K562 (cell line): ENCODE results near the gene NUPR1. TPM values are rescaled to one million over a fixed set of nuclear protein-coding genes. Genes with fewer than 3 reads are reported as not detected.
A peak's percentile ranks its signal among the peaks of the same experiment; 100 is the strongest.

Experiments used
- CBX1 ChIP-seq: sonication (generic); IDR thresholded peaks from 2 replicates; pipeline ENCODE4 v1.6.1; 2016; ENCODE audit warnings: antibody characterized with exemption, low read depth, mild to moderate bottlenecking
- CBX8 ChIP-seq: fragments of 200-600 bp; sonication (generic); IDR thresholded peaks from 2 replicates; pipeline ENCODE4 v1.6.1; 2012; ENCODE audit warnings: borderline replicate concordance, mixed run types, low read depth, mild to moderate bottlenecking, moderate library complexity, mixed read lengths, low read length, control low read depth, inconsistent platforms; ENCODE audit not compliant: poor library complexity, severe bottlenecking; ENCODE audit errors: extremely low read depth
- CC2D1A ChIP-seq: fragments of 450-650 bp; IDR thresholded peaks from 2 replicates; pipeline ENCODE4 v1.6.1; 2017; ENCODE audit warnings: mild to moderate bottlenecking
- DDX20 ChIP-seq: fragments of 450-650 bp; IDR thresholded peaks from 2 replicates; pipeline ENCODE4 v1.6.1; 2016; ENCODE audit warnings: missing genetic modification characterization, low read depth, mild to moderate bottlenecking, missing compliant biosample characterization, moderate library complexity
- EP300 ChIP-seq: IDR thresholded peaks from 2 replicates; pipeline ENCODE4 v1.6.1; 2012; ENCODE audit warnings: low read length, improper control_type of control experiment
- ERF ChIP-seq: fragments of 450-650 bp; formaldehyde crosslinking; IDR thresholded peaks from 2 replicates; pipeline ENCODE4 v1.4.0; 2020; ENCODE audit warnings: mild to moderate bottlenecking, mixed read lengths
- EWSR1 ChIP-seq: fragments of 450-650 bp; IDR thresholded peaks from 2 replicates; pipeline ENCODE4 v1.6.1; 2018; ENCODE audit warnings: borderline replicate concordance, mild to moderate bottlenecking, low read depth, moderate library complexity; ENCODE audit not compliant: partially characterized antibody
- HNRNPH1 ChIP-seq: fragments of 200-400 bp; formaldehyde crosslinking; optimal IDR thresholded peaks from 2 replicates; pipeline ENCODE3; 2017; ENCODE audit warnings: low read depth, mild to moderate bottlenecking, low read length, moderate library complexity
- HSF4 ChIP-seq: fragments of 250-450 bp; sonication (Bioruptor Pico); IDR thresholded peaks from 2 replicates; pipeline ENCODE4 v2.1.2; 2022; ENCODE audit warnings: mild to moderate bottlenecking, moderate library complexity, borderline replicate concordance
- KDM2B ChIP-seq: fragments of 250-450 bp; sonication (Bioruptor Pico); IDR thresholded peaks from 2 replicates; pipeline ENCODE4 v1.8.0; 2021; ENCODE audit warnings: mild to moderate bottlenecking, moderate library complexity
- KDM5B ChIP-seq: fragments of 200-600 bp; sonication (generic); IDR thresholded peaks from 2 replicates; pipeline ENCODE4 v1.6.1; 2012; ENCODE audit warnings: low read depth, mild to moderate bottlenecking, moderate library complexity, low read length, control low read depth, inconsistent platforms; ENCODE audit not compliant: insufficient replicate concordance
- MAFK ChIP-seq: IDR thresholded peaks from 2 replicates; pipeline ENCODE4 v1.6.1; 2011; ENCODE audit warnings: low read length, improper control_type of control experiment
- MTA3 ChIP-seq: fragments of 450-650 bp; formaldehyde crosslinking; IDR thresholded peaks from 2 replicates; pipeline ENCODE4 v1.6.1; 2017; ENCODE audit warnings: mild to moderate bottlenecking, borderline replicate concordance
- RNF2 ChIP-seq: sonication (generic); IDR thresholded peaks from 2 replicates; pipeline ENCODE4 v1.6.1; 2016
- SMARCB1 ChIP-seq: IDR thresholded peaks from 2 replicates; pipeline ENCODE4 v1.6.1; 2011; ENCODE audit warnings: improper control_type of control experiment, low read depth; ENCODE audit not compliant: insufficient read length
- SREBF2 ChIP-seq: sonication (generic); formaldehyde crosslinking; IDR thresholded peaks from 2 replicates; pipeline ENCODE4 v1.4.0; 2020; ENCODE audit warnings: mild to moderate bottlenecking, missing genetic modification reagents
- TAF1 ChIP-seq: IDR thresholded peaks from 2 replicates; pipeline ENCODE4 v1.6.1; 2011; ENCODE audit warnings: mild to moderate bottlenecking, low read length, moderate library complexity; ENCODE audit not compliant: insufficient read depth, control insufficient read depth, severe bottlenecking; ENCODE audit errors: extremely low read depth
- ZNF586 ChIP-seq: fragments of 450-650 bp; formaldehyde crosslinking; conservative IDR thresholded peaks from 2 replicates; pipeline ENCODE4 v1.4.0; 2020; ENCODE audit warnings: mild to moderate bottlenecking, moderate library complexity
- ZNF696 ChIP-seq: fragments of 250-450 bp; sonication (Bioruptor Pico); conservative IDR thresholded peaks from 2 replicates; pipeline ENCODE4 v1.4.0; 2020; ENCODE audit warnings: mild to moderate bottlenecking, moderate library complexity
- polyA plus RNA-seq, 8 experiments: library from polyadenylated mRNA; depleted of rRNA in 4 of 8; stranded (reverse) in 5 of 8; unstranded in 3 of 8; fragments of >200 nt; fragmentation: Nextera tagmentation in 2 of 8; fragmentation: Illumina TruSeq in 1 of 8; extraction: Ambion mirVana in 2 of 8; extraction: Trizol in 1 of 8; gene quantifications; 2 replicates each; pipeline versions ENCODE4 v1.2.1 to v1.2.3, GENCODE V29; 2011 to 2014; ENCODE audit warnings: inconsistent platforms in 1 of 8, missing spikeins in 1 of 8
- total RNA-seq, 7 experiments: library from RNA; depleted of rRNA in 6 of 7; stranded (reverse); fragments of >200 nt in 6 of 7; fragmentation: Illumina TruSeq in 2 of 7; extraction: Trizol in 2 of 7; gene quantifications; 2 replicates each; pipeline versions ENCODE4 v1.2.1 to v1.2.3, GENCODE V29; 2011 to 2021; ENCODE audit warnings: low replicate concordance in 1 of 7
- TF ChIP-seq, protein P1 (sequence below): sonication (generic); IDR thresholded peaks from 2 replicates; pipeline ENCODE4 v1.6.1; 2016
- TF ChIP-seq, protein P2 (sequence below): sonication (generic); formaldehyde crosslinking; IDR thresholded peaks from 2 replicates; pipeline ENCODE4 v1.8.1; 2023; ENCODE audit warnings: mild to moderate bottlenecking, missing genetic modification reagents, moderate library complexity
- TF ChIP-seq, protein P3 (sequence below): fragments of 250-450 bp; sonication (Bioruptor Pico); IDR thresholded peaks from 2 replicates; pipeline ENCODE4 v1.5.0; 2022; ENCODE audit warnings: mild to moderate bottlenecking

NUPR1 gene
- total and polyA plus RNA-seq, 9 of the 15 experiments (the other 6 are each of a cell fraction or from before 2014, with no cell fraction given), result 0.07 to 1.5 (median 0.27) TPM

DNA sequence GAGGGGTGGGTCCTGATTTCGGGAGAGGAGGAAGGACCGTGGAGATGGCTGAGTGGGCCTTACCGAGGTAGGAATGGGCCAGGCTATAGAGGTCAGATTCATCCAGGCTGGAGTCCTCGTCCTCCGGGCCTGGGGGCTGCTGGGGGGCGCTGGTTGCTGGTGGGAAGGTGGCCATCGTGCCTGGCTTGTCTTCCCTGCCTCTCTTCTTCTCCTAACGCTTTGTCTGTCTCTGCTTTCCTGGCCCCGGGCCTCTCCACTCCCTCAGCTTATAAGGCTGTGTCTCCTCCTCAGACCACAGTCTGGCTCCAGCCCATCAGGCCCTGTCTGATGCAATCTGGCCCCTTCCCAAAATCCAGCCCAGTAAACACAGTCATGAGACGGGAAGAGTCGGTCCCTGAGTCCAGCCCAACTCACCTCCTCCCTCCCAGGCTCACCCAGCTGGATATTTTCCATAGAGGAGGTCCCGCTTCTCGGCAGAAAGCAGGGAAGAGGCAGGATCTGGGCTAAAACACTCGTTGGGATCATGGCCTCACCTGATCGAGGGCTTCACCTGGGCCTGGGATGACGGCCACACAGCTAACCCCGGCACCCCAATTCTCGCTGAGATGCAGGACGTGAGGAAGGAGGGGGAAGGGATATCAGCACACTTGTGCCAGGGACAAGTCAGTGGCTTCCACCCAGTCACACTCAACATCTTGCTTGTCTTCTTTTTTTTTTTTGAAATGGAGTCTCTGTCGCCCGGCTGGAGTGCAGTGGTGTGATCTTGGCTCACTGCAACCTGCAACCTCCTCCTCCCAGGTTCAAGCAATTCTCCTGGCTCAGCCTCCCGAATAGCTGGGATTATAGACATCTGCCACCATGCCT lies at the start of gene NUPR1 (continued):
- TF ChIP-seq, protein P1, sequence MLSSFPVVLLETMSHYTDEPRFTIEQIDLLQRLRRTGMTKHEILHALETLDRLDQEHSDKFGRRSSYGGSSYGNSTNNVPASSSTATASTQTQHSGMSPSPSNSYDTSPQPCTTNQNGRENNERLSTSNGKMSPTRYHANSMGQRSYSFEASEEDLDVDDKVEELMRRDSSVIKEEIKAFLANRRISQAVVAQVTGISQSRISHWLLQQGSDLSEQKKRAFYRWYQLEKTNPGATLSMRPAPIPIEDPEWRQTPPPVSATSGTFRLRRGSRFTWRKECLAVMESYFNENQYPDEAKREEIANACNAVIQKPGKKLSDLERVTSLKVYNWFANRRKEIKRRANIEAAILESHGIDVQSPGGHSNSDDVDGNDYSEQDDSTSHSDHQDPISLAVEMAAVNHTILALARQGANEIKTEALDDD, result no peak
- TF ChIP-seq KDM2B (CRISPR knock-in tag), result no peak
- TF ChIP-seq, protein P2, sequence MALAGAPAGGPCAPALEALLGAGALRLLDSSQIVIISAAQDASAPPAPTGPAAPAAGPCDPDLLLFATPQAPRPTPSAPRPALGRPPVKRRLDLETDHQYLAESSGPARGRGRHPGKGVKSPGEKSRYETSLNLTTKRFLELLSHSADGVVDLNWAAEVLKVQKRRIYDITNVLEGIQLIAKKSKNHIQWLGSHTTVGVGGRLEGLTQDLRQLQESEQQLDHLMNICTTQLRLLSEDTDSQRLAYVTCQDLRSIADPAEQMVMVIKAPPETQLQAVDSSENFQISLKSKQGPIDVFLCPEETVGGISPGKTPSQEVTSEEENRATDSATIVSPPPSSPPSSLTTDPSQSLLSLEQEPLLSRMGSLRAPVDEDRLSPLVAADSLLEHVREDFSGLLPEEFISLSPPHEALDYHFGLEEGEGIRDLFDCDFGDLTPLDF (CRISPR knock-in tag), result no peak
- TF ChIP-seq, protein P3, sequence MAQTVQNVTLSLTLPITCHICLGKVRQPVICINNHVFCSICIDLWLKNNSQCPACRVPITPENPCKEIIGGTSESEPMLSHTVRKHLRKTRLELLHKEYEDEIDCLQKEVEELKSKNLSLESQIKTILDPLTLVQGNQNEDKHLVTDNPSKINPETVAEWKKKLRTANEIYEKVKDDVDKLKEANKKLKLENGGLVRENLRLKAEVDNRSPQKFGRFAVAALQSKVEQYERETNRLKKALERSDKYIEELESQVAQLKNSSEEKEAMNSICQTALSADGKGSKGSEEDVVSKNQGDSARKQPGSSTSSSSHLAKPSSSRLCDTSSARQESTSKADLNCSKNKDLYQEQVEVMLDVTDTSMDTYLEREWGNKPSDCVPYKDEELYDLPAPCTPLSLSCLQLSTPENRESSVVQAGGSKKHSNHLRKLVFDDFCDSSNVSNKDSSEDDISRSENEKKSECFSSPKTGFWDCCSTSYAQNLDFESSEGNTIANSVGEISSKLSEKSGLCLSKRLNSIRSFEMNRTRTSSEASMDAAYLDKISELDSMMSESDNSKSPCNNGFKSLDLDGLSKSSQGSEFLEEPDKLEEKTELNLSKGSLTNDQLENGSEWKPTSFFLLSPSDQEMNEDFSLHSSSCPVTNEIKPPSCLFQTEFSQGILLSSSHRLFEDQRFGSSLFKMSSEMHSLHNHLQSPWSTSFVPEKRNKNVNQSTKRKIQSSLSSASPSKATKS (CRISPR knock-in tag), result no peak
- no peak for TF ChIP-seq HNRNPH1
- no peak for TF ChIP-seq RNF2
- TF ChIP-seq TAF1, result no peak
- no peak for TF ChIP-seq KDM5B
- no peak for TF ChIP-seq ERF
- no peak; the same call in 1 of the 2 replicates for TF ChIP-seq SREBF2
- TF ChIP-seq HSF4, result no peak; the same call in 1 of the 2 replicates
- no peak for TF ChIP-seq ZNF586 (CRISPR knock-in tag)
- TF ChIP-seq EP300, result no peak; the same call in 1 of the 2 replicates
- TF ChIP-seq CC2D1A, result no peak
- TF ChIP-seq MTA3, result no peak
- TF ChIP-seq CBX8, result no peak
- no peak for TF ChIP-seq MAFK
- TF ChIP-seq ZNF696 (CRISPR knock-in tag), result no peak
- TF ChIP-seq EWSR1, result no peak
- TF ChIP-seq CBX1, result no peak
- TF ChIP-seq SMARCB1, result no peak
- TF ChIP-seq DDX20, result peak; percentile 82; the same call in 1 of the 2 replicates
- TF ChIP-seq, all 486 proteins: peak for 67
